Activated T-helper 1 cell treated with Interleukin-2 at 50 U/mL for 16 hours (primary cell): ENCODE results near the gene WNT3.
"Not testable (repeated sequence)": the region's sequence is repeated elsewhere in the genome, so short reads cannot be mapped to it uniquely, and the experiment has no call there.

Source experiments
- DNase-seq: peaks from one replicate; pipeline ENCODE4 v3.0.0-alpha.2; 2020; ENCODE audit warnings: low read depth

The WNT3 gene

DNA sequence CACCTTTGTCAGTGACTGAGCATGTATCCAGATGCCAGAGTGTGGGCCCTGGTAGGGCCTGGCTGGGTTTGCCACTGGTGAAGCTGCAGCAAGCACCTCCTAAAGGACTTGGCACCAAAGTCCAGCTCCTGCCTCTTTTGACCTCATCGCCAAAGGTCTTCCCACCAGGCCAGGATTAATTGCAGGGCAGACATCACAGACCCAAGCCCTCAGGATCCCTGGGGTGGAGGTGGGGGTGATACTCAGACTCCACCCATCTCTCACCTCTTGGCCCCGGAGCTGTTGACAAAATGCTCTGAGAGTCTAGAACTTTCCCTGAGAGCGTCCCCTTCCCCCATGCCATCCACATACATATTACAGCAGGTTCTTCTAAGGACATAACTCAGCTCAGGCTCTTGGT lies 4.6 kb downstream of the WNT3 start:
- no peak for DNase-seq

DNA sequence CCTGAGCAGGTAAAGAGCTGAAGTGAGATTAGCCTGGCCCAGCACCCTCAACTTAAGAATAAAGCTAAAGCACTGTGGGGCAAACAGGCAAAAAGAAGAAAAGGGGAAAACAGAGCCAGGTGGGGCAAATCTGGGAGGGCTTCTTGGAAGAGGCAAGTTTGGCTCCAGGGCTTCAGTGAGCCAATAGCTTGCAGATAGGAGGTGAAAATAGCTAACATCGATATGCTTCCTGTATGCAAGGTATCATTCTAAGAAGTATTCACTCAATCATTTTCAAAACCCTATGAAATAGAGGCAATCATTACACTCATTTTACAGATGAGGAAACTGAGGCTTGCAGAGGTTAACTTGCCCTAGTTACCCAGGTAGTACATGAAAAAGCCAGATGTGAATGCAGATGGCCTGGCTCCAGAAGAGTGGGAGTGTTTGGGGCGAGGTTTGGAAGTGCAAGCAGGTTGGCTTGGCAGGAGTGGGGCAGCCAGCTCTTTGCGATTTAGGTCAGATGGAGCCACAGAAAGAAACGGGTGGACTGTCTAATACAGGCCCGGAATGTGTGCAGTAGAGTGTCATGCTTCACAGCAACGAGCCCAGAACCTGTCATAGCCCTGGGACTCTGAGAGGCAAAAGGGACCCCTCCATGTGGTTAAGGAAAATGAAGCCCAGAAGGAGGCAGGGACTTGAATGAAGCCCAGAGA lies 5.7 kb downstream of the WNT3 start:
- DNase-seq = no peak

GRCh38 chr17:46811978-46812583 lies 6.4 kb downstream of the WNT3 start:
- no peak for DNase-seq

GRCh38 chr17:46810837-46811236 lies 7.7 kb downstream of the WNT3 start:
- no peak for DNase-seq

GRCh38 chr17:46809110-46809571 lies 9.4 kb downstream of the WNT3 start:
- DNase-seq = no peak

GRCh38 chr17:46805771-46806170 lies 12.7 kb downstream of the WNT3 start:
- no peak for DNase-seq

DNA sequence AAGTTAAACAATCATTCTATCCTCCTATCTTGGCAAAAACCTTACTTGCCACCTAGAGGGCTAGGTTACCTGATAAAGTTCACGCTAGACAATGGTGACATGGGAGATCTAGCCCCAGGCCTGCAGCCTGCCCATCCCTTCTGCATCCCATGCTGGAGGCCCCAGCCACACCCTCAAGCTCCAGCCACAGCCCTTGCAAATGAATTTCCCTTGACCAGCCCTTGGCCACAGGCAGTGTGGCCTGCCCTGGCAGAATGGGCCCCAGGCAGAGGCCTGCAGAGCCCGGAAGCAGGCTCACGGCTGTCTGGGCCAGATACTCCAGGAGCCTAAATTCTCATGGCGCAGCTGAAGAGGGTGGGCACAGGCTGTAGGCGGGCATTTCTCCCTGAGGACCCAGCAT lies 14.9 kb downstream of the WNT3 start:
- no peak for DNase-seq

- no peak for DNase-seq
Measured at GRCh38 chr17:46802800-46803199, 15.7 kb downstream of the WNT3 start.

GRCh38 chr17:46800573-46800972 lies 17.9 kb downstream of the WNT3 start:
- no peak for DNase-seq

DNA sequence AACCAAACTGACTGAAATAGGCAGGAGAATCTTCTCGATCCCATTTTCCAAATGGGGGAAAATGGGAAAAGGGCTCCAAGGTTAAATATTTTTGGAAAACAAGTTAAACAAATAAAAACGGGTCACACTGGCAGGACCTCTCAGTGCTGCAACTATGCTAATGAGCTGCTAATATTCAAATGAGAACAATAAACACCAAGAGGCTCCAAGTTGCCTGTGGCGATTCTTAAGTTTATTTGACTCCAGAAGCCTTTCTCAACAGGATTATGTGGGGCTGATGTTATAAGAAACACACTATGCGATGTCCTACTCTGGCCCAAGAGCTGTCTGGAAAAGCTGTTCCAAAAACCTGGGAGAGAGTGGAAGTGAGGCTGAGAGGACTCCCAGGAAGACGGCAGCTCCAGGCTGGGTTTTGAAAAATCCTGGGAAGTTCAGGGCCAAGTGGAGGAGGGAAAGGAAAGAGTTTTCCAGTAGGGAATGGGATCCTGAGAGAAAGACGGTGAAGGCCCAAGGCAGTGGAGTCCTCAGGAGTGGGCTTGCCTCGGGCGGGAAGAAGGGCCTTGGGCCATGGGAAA lies 21.4 kb downstream of the WNT3 start:
- no peak for DNase-seq

- no peak for DNase-seq
Measured at GRCh38 chr17:46796524-46796923, 22.0 kb downstream of the WNT3 start.

- no peak for DNase-seq
Measured at GRCh38 chr17:46796084-46796483, 22.4 kb downstream of the WNT3 start.

- no peak for DNase-seq
Measured at GRCh38 chr17:46795379-46795952, 23.0 kb downstream of the WNT3 start.

- DNase-seq = no peak
Measured at GRCh38 chr17:46794318-46794717, 24.2 kb downstream of the WNT3 start.

DNA sequence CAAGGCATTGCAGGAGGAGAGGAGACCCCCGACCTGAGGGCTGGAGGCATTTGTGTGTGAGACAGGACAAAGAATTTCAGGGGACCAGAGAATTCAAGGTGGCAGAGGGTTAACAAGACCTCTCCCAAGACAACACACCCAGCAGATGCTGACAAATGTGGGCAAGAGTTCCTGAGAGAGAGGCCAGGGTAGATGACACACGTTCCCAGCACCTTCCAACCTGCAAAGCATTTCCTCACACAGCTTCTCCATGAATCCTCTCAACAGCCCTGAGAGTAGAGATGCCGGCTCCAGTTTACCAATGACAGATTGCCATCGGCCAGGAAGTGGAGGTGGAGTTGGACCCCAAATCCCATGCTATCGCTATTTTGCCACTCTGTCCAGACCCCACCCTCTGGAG lies 25.0 kb downstream of the WNT3 start:
- no peak for DNase-seq

GRCh38 chr17:46793023-46793422 lies 25.5 kb downstream of the WNT3 start:
- DNase-seq = not testable (repeated sequence)

DNA sequence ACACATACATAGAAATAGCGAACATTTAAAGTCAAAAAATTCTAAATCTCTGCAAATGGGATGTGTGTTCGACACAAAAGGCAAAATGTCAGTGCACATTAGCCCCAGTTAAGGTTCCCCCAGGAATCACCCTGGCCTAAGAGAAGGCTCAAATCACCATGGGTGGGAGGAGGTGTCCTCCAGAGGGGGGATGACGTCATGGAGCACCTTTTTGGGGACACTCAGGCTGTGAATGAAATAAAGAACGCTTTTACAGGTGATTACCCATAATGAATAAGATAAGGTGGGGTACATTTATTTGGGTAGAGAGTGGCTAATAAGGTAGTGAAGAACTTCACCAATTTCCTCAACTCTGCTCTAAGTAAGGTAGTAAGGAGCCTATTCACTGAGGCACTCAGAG lies 26.4 kb downstream of the WNT3 start:
- no peak for DNase-seq

GRCh38 chr17:46791531-46791930 lies 27.0 kb downstream of the WNT3 start:
- DNase-seq = no peak

- DNase-seq = no peak
Measured at GRCh38 chr17:46790216-46790615, 28.3 kb downstream of the WNT3 start.

DNA sequence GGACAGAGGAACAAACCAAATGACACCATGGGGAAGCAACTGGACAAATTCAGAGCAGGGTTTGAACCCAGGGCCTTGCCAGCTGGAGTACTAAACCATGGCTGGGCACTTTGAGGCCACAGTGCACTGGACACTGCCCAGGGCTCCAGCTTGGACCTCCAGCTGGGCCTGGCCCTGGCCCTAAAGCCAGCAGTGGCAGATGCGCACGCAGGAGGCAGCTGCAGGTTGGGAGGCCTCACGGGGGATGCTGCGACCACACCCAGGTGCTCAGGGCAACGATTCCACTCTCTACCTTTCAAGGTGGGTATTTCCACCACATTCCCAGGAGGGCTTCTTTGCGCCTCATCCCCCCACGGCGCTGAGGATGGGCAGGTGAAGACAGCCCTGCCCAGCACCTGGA lies 28.9 kb downstream of the WNT3 start:
- no peak for DNase-seq

DNA sequence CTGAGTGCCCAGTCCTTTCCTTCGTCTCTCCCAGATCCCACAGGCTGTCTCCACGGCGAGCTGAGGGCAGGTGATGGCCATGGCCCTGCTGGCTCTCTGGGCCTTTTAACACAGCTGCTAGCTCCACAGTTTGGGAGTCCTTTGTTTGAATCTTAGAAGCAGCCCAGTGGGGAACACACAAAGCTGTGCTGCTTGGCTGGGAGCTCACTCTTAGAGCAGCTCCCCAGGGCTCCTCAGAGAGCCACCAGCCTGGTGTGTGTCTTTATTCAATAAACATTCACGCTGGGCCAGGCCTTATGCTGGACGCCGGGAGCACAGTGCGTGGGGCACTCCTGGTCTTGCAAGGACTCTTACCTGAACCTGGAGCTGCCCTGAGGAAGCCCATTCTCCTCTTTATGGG lies 29.7 kb downstream of the WNT3 start:
- no peak for DNase-seq

DNA sequence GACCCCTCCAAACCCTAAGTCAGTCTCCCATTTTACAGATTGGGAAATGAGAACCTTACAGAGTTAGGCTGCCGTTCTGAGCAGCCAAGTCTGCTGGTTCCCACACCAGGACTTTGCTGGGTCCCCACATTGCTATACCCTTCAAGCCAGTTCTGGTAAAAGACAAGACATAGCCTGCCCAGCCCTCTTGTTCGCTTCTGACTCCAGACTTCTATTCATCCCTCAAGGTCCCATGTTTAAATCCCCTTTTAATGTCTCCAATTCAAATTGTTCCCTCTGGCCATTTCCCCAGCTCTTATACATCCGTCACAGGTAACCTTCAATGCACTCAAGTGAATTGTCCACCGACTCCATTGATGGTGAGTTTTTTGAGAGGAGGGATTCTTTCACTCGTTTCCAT lies 30.2 kb downstream of the WNT3 start:
- DNase-seq = no peak

GRCh38 chr17:46787478-46787877 lies 31.0 kb downstream of the WNT3 start:
- no peak for DNase-seq
